ENCODE data around the gene SCCPDH. TPM values are rescaled to one million over a fixed set of nuclear protein-coding genes. Genes with fewer than 3 reads are reported as not detected.

SCCPDH gene
- total and polyA plus RNA-seq, 2 donors (not counting 1 experiment from before 2014, with no cell fraction given) = 47.8 to 58.0 TPM

GRCh38 chr1:246769306-246769705 is 45.1 kb downstream of the SCCPDH start:
- Histone ChIP-seq H4K20me1 (ENCODE audit: control insufficient read depth, extremely low read depth, insufficient read depth, low read length) (no peaks in the 10 kb centered on the region), H3K4me2 (ENCODE audit: extremely low read depth, insufficient read depth, low read length) (no peak overlapping the region), H3K27me3 (ENCODE audit: control insufficient read depth, insufficient read depth, low read length) (no peaks in the 10 kb centered on the region), H2AFZ (ENCODE audit: low read length) (no peak overlapping the region), H3K9ac (ENCODE audit: insufficient read depth, low read length) (no peak overlapping the region), H3K36me3 (ENCODE audit: control insufficient read depth, insufficient read depth, low read length) (peaks cover 3% of the 10 kb centered on the region), H3K79me2 (ENCODE audit: control insufficient read depth, insufficient read depth, low read length) (no peaks in the 10 kb centered on the region), H3K4me1 (ENCODE audit: control insufficient read depth, extremely low read depth, insufficient read depth, low read length) (peaks cover 5% of the 10 kb centered on the region), H3K4me3 (replicated peaks in 1 of 4; ENCODE audit: control extremely low read depth in 1 of 4, insufficient read depth in 1 of 4, low read depth in 3 of 4, low read length in 4 of 4) (no peak overlapping the region), H3K27ac (ENCODE audit: insufficient read depth, low read length) (peak overlapping the region; percentile 63), H3K9me3 (ENCODE audit: control insufficient read depth, insufficient read depth, low read depth, low read length) (no peaks in the 10 kb centered on the region)
- TF ChIP-seq EZH2 (IDR thresholded peaks at IDR 0.05; ENCODE audit: low read length, missing control alignments) (no peak), CTCF (conservative IDR thresholded peaks at IDR 0.05 in 1 of 2, IDR thresholded peaks at IDR 0.05 in 1 of 2; ENCODE audit: low read depth in 1 of 2, low read length in 2 of 2) (no peak)
- peak; percentile 79 to 99 for DNase-seq (ENCODE audit: low read depth in 2 of 2)

- H3K27ac ChIP-seq (ENCODE audit: insufficient read depth, low read length) = no peak overlapping the region
- no peak for TF ChIP-seq CTCF (conservative IDR thresholded peaks at IDR 0.05 in 1 of 2, IDR thresholded peaks at IDR 0.05 in 1 of 2; ENCODE audit: low read depth in 1 of 2, low read length in 2 of 2)
- DNase-seq (ENCODE audit: low read depth in 2 of 2) = no peak
- H3K4me1 ChIP-seq (ENCODE audit: control insufficient read depth, extremely low read depth, insufficient read depth, low read length) = peaks cover 5% of the 10 kb centered on the region
- H4K20me1 ChIP-seq (ENCODE audit: control insufficient read depth, extremely low read depth, insufficient read depth, low read length) = no peaks in the 10 kb centered on the region
- H3K9me3 ChIP-seq (ENCODE audit: control insufficient read depth, insufficient read depth, low read depth, low read length) = no peaks in the 10 kb centered on the region
- H3K36me3 ChIP-seq (ENCODE audit: control insufficient read depth, insufficient read depth, low read length) = peaks cover 4% of the 10 kb centered on the region
- no peak overlapping the region for H3K9ac ChIP-seq (ENCODE audit: insufficient read depth, low read length)
- H3K27me3 ChIP-seq (ENCODE audit: control insufficient read depth, insufficient read depth, low read length) = no peaks in the 10 kb centered on the region
- no peak overlapping the region for H2AFZ ChIP-seq (ENCODE audit: low read length)
- no peak overlapping the region for H3K4me3 ChIP-seq (replicated peaks in 1 of 4; ENCODE audit: control extremely low read depth in 1 of 4, insufficient read depth in 1 of 4, low read depth in 3 of 4, low read length in 4 of 4)
- no peaks in the 10 kb centered on the region for H3K79me2 ChIP-seq (ENCODE audit: control insufficient read depth, insufficient read depth, low read length)
- no peak overlapping the region for H3K4me2 ChIP-seq (ENCODE audit: extremely low read depth, insufficient read depth, low read length)
These were observed 47.2 kb downstream of the SCCPDH start for GRCh38 chr1:246771366-246771765.

GRCh38 chr1:246772686-246773085 is 48.5 kb downstream of the SCCPDH start:
- no peak overlapping the region for H3K4me3 ChIP-seq (replicated peaks in 1 of 4; ENCODE audit: control extremely low read depth in 1 of 4, insufficient read depth in 1 of 4, low read depth in 3 of 4, low read length in 4 of 4)
- no peak overlapping the region for H2AFZ ChIP-seq (ENCODE audit: low read length)
- H4K20me1 ChIP-seq (ENCODE audit: control insufficient read depth, extremely low read depth, insufficient read depth, low read length) = no peaks in the 10 kb centered on the region
- no peak overlapping the region for H3K9ac ChIP-seq (ENCODE audit: insufficient read depth, low read length)
- no peaks in the 10 kb centered on the region for H3K9me3 ChIP-seq (ENCODE audit: control insufficient read depth, insufficient read depth, low read depth, low read length)
- TF ChIP-seq CTCF (conservative IDR thresholded peaks at IDR 0.05 in 1 of 2, IDR thresholded peaks at IDR 0.05 in 1 of 2; ENCODE audit: low read depth in 1 of 2, low read length in 2 of 2) = no peak
- no peak for TF ChIP-seq EZH2 (IDR thresholded peaks at IDR 0.05; ENCODE audit: low read length, missing control alignments)
- no peaks in the 10 kb centered on the region for H3K27me3 ChIP-seq (ENCODE audit: control insufficient read depth, insufficient read depth, low read length)
- no peak for DNase-seq (ENCODE audit: low read depth in 2 of 2)
- H3K27ac ChIP-seq (ENCODE audit: insufficient read depth, low read length) = no peak overlapping the region
- H3K4me1 ChIP-seq (ENCODE audit: control insufficient read depth, extremely low read depth, insufficient read depth, low read length) = peaks cover 5% of the 10 kb centered on the region
- H3K79me2 ChIP-seq (ENCODE audit: control insufficient read depth, insufficient read depth, low read length) = no peaks in the 10 kb centered on the region
- H3K36me3 ChIP-seq (ENCODE audit: control insufficient read depth, insufficient read depth, low read length) = peaks cover 6% of the 10 kb centered on the region
- H3K4me2 ChIP-seq (ENCODE audit: extremely low read depth, insufficient read depth, low read length) = no peak overlapping the region

Data from fibroblast of lung (primary cell).